AG04450 (cell line): Measurements from ENCODE around the gene FBXO31. TPM values are rescaled to one million over a fixed set of nuclear protein-coding genes. Genes with fewer than 3 reads are reported as not detected.

Experiments used
- CTCF ChIA-PET: fragments of 300-600, 350-600 bp; formaldehyde crosslinking; extraction: SDS; loops from one replicate; lab custom pipeline; 2022; ENCODE audit warnings: antibody characterized with exemption, inconsistent platforms; lab: Charles Lee
- POLR2A ChIA-PET: fragments of 350-600 bp; formaldehyde crosslinking; extraction: SDS; loops from one replicate; lab custom pipeline; 2021; ENCODE audit warnings: antibody characterized with exemption, inconsistent platforms; lab: Yijun Ruan, JAX
- DNase-seq: peaks from one replicate; pipeline ENCODE4 v3.0.0-alpha.2; 2011; ENCODE audit warnings: low read depth, low spot score
- H3K27ac ChIP-seq: one replicate; pipeline ENCODE4 v1.5.1; 2012; ENCODE audit warnings: low read depth, low read length, control low read depth
- H3K27me3 ChIP-seq: one replicate; pipeline ENCODE4 v1.6.0; 2012; ENCODE audit warnings: low read length; ENCODE audit not compliant: control insufficient read depth, insufficient read depth
- H3K4me3 ChIP-seq: 2 replicates; pipeline ENCODE4 v1.5.1; 2011; ENCODE audit warnings: mild to moderate bottlenecking, low read depth, low read length, control low read depth
- H3K9me3 ChIP-seq: 2 replicates; pipeline ENCODE4 v1.5.1; 2012; ENCODE audit warnings: low read length; ENCODE audit not compliant: control insufficient read depth, insufficient read depth
- CTCF ChIP-seq: IDR thresholded peaks from 2 replicates; pipeline ENCODE4 v1.5.1; 2011; ENCODE audit warnings: low read depth, low read length, control low read depth, inconsistent platforms
- polyA plus RNA-seq: library from polyadenylated mRNA; depleted of rRNA; stranded (reverse); fragments of >200 nt; gene quantifications from 2 replicates; pipeline ENCODE4 v1.2.3, GENCODE V29; 2011

The FBXO31 gene
- polyA plus RNA-seq, 1 experiment, result 16.3 TPM

GRCh38 chr16:87348616-87349157, 34.9 kb downstream of the FBXO31 start:
- DNase-seq, result no peak
- Histone ChIP-seq H3K4me3 (no peak overlapping the region), H3K27ac (no peak overlapping the region), H3K27me3 (no peaks in the 10 kb centered on the region), H3K9me3 (no peaks in the 10 kb centered on the region; the same call in 1 of the 2 replicates)
- no peak for TF ChIP-seq CTCF
- CTCF ChIA-PET, result no interaction called here
- POLR2A ChIA-PET, result interaction anchor here (1.6 kb wide), 1 partner anchor 35 kb away, joined by 4 read pairs; the partner anchor contains the start of gene FBXO31

GRCh38 chr16:87347932-87348615, 35.5 kb downstream of the FBXO31 start:
- TF ChIP-seq CTCF, result no peak
- H3K4me3 ChIP-seq, result no peak overlapping the region
- H3K9me3 ChIP-seq, result no peaks in the 10 kb centered on the region; the same call in 1 of the 2 replicates
- H3K27me3 ChIP-seq, result no peaks in the 10 kb centered on the region
- DNase-seq, result no peak
- CTCF ChIA-PET, result interaction anchor here (0.6 kb wide), 1 partner anchor 772 kb away, joined by 3 read pairs; no protein-coding TSS in a partner anchor
- H3K27ac ChIP-seq, result no peak overlapping the region
- POLR2A ChIA-PET, result interaction anchor here (1.6 kb wide), 1 partner anchor 35 kb away, joined by 4 read pairs; the partner anchor contains the start of gene FBXO31

DNA sequence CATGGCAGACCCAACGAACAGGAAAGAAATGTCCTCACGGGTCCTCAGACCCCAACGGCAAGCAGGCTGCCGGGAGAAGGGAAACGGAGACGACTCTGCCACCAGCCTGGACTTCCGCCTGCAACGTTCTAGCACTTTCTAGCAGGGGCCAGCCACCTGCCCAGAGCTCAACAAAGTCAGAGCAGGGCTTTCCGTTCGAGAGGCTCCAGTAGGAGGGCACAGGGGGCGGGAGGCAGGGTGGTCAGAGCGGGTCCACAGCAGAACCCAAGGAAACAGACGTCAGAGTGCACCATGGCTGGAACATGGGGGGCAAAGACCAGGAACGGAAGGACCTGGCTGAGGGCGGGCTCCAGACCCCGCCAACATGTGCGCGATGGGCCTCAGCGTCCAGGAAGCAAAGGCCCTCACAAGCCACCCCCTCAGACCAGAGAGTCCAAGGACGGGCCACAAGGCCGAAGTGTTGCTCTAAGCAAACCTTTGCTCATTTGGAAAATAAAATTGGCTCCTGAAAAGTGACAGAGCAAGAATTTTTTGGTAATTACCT, 37.0 kb downstream of the FBXO31 start:
- no peak overlapping the region for H3K4me3 ChIP-seq
- no peak overlapping the region for H3K27ac ChIP-seq
- POLR2A ChIA-PET, result no interaction called here
- no peaks in the 10 kb centered on the region for H3K27me3 ChIP-seq
- H3K9me3 ChIP-seq, result no peaks in the 10 kb centered on the region; the same call in 1 of the 2 replicates
- no peak for DNase-seq
- CTCF ChIA-PET, result no interaction called here
- TF ChIP-seq CTCF, result no peak

- Histone ChIP-seq H3K4me3 (no peak overlapping the region), H3K27ac (no peak overlapping the region), H3K27me3 (no peaks in the 10 kb centered on the region), H3K9me3 (no peaks in the 10 kb centered on the region; the same call in 1 of the 2 replicates)
- ChIA-PET POLR2A (no interaction called here), CTCF (no interaction called here)
- no peak for DNase-seq
- no peak for TF ChIP-seq CTCF
These were observed 37.7 kb downstream of the FBXO31 start for GRCh38 chr16:87345726-87346424.
